IMR-90 (cell line): ENCODE results near the gene NPBWR2. TPM values are rescaled to one million over a fixed set of nuclear protein-coding genes. Genes with fewer than 3 reads are reported as not detected.

ENCODE experiments used
- polyA plus RNA-seq, 3 experiments: library from polyadenylated mRNA; depleted of rRNA; stranded (reverse); fragments of >200 nt; gene quantifications; 2 replicates each; pipeline ENCODE4 v1.2.3, GENCODE V29; 2012; ENCODE audit warnings: low replicate concordance in 1 of 3
- total RNA-seq: library from RNA; depleted of rRNA; stranded (reverse); fragments of >200 nt; gene quantifications from 2 replicates; pipeline ENCODE4 v1.2.3, GENCODE V29; 2012
- TF ChIP-seq, protein P1 (sequence below): fragments of 150-350 bp; IDR thresholded peaks from 2 replicates; pipeline ENCODE4 v1.6.1; 2016; ENCODE audit warnings: low read depth, mild to moderate bottlenecking, low read length, moderate library complexity, borderline replicate concordance

Gene NPBWR2
- total and polyA plus RNA-seq, 2 of the 4 experiments (the other 2 are of a cell fraction): not detected

DNA sequence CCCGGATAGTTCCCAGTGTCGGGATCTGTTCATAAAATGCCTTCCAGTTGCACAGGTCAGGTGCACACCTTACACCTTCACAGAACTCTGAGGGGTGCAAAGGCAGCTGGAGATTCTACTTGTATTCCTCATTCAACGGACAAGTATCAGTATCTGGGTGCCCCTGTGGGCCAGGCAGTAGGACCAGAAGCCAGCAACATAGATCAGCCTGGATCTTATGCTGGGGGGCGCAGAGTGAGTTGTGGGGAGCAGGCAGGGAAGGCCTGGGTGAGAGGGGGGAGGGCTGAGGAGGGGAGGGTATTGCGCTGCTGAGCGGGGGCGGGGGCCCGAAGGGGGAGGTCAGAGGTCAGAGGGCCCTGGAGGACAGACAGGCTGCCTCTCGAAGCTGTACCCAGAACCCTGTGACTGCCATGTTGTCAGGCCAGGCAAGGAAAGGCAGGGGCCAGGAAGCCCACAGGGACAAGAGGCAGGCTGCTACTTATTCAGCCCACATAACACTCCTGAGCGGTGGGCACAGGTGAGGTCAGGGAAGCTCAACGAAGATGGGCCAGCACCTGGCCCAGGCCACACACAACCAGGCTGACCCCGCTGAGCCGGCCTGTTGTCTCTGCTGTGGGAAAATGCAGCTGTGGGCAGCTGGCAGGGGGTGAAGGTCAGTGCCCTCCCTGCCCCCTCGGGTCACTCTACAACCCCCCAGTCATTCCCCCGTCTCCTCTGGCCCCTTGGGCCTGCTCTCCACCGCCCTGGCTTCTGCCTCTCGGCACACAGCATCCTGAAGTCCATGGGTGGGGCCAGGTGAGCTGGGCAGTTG is 26.3 kb downstream of the NPBWR2 start (continued):
- TF ChIP-seq, protein P1, sequence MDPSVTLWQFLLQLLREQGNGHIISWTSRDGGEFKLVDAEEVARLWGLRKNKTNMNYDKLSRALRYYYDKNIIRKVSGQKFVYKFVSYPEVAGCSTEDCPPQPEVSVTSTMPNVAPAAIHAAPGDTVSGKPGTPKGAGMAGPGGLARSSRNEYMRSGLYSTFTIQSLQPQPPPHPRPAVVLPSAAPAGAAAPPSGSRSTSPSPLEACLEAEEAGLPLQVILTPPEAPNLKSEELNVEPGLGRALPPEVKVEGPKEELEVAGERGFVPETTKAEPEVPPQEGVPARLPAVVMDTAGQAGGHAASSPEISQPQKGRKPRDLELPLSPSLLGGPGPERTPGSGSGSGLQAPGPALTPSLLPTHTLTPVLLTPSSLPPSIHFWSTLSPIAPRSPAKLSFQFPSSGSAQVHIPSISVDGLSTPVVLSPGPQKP: no peak
